K562 (cell line): ENCODE data around the gene APPL2.

ENCODE experiments used
- CC2D1A ChIP-seq: fragments of 450-650 bp; IDR thresholded peaks from 2 replicates; pipeline ENCODE4 v1.6.1; 2017; ENCODE audit warnings: mild to moderate bottlenecking
- POLR2AphosphoS5 ChIP-seq: IDR thresholded peaks from 2 replicates; pipeline ENCODE4 v1.6.1; 2011; ENCODE audit warnings: mild to moderate bottlenecking, low read depth, low read length, moderate library complexity; ENCODE audit not compliant: control insufficient read depth, insufficient read depth
- TCF7L2 ChIP-seq: fragments of 150-350 bp; IDR thresholded peaks from 2 replicates; pipeline ENCODE4 v1.6.1; 2016; ENCODE audit warnings: low read depth, mild to moderate bottlenecking, low read length, moderate library complexity
- ZNF41 ChIP-seq: fragments of 250-450 bp; sonication (Bioruptor Pico); conservative IDR thresholded peaks from 2 replicates; pipeline ENCODE4 v1.4.0; 2020; ENCODE audit warnings: mild to moderate bottlenecking
- ZZZ3 ChIP-seq: fragments of 450-650 bp; IDR thresholded peaks from 2 replicates; pipeline ENCODE4 v1.6.1; 2016; ENCODE audit warnings: antibody characterized with exemption, mild to moderate bottlenecking, moderate library complexity
- TF ChIP-seq, protein P1 (sequence below), 3 experiments: IDR thresholded peaks in 2 of 3; conservative IDR thresholded peaks in 1 of 3; 2 replicates each; pipeline ENCODE4 v1.5.1; 2011 to 2012; ENCODE audit warnings: low read length in 3 of 3, mild to moderate bottlenecking in 3 of 3, control low read depth in 2 of 3, improper control_type of control experiment in 1 of 3, inconsistent platforms in 1 of 3, low read depth in 1 of 3, mixed read lengths in 1 of 3, moderate library complexity in 1 of 3; ENCODE audit not compliant: insufficient read depth in 2 of 3
- TF ChIP-seq, protein P2 (sequence below): fragments of 450-650 bp; IDR thresholded peaks from 2 replicates; pipeline ENCODE4 v1.6.1; 2016; ENCODE audit warnings: borderline replicate concordance
- TF ChIP-seq, protein P3 (sequence below), 2 experiments: fragments of 450-650 bp; formaldehyde crosslinking in 1 of 2; IDR thresholded peaks; 2 replicates each; pipeline versions ENCODE4 v1.4.0 to v1.6.1; 2014 to 2020; ENCODE audit warnings: mild to moderate bottlenecking in 2 of 2, borderline replicate concordance in 1 of 2, low read depth in 1 of 2

DNA sequence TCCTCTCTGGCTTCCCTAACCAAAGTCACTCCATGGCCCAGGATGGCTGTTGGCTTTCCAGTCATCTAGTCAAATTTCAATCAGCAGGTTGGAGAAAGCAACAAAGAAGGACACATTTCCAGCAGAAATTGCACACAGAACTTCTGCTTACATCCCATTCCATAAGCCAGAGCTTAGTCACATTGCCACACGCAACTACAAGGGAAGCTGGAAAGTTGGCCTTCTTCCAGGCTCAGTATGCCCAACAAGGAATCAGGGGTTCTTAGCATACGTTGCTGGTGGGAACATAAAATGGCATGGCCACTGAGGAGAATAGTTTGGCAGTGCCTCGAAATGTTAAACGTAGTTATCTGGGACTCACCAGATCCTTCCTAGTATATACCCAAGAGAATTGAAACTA, 9.3 kb upstream of the APPL2 start:
- TF ChIP-seq ZZZ3 (no peak), CC2D1A (no peak), TCF7L2 (no peak), ZNF41 (CRISPR knock-in tag) (no peak), POLR2AphosphoS5 (no peak)
- TF ChIP-seq, protein P1, sequence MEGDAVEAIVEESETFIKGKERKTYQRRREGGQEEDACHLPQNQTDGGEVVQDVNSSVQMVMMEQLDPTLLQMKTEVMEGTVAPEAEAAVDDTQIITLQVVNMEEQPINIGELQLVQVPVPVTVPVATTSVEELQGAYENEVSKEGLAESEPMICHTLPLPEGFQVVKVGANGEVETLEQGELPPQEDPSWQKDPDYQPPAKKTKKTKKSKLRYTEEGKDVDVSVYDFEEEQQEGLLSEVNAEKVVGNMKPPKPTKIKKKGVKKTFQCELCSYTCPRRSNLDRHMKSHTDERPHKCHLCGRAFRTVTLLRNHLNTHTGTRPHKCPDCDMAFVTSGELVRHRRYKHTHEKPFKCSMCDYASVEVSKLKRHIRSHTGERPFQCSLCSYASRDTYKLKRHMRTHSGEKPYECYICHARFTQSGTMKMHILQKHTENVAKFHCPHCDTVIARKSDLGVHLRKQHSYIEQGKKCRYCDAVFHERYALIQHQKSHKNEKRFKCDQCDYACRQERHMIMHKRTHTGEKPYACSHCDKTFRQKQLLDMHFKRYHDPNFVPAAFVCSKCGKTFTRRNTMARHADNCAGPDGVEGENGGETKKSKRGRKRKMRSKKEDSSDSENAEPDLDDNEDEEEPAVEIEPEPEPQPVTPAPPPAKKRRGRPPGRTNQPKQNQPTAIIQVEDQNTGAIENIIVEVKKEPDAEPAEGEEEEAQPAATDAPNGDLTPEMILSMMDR (IDR thresholded peaks at IDR 0.05 in 2 of 3, conservative IDR thresholded peaks at IDR 0.05 in 1 of 3; ENCODE audit: insufficient read depth in 2 of 3, low read depth in 1 of 3, low read length in 3 of 3), result no peak
- TF ChIP-seq, protein P2, sequence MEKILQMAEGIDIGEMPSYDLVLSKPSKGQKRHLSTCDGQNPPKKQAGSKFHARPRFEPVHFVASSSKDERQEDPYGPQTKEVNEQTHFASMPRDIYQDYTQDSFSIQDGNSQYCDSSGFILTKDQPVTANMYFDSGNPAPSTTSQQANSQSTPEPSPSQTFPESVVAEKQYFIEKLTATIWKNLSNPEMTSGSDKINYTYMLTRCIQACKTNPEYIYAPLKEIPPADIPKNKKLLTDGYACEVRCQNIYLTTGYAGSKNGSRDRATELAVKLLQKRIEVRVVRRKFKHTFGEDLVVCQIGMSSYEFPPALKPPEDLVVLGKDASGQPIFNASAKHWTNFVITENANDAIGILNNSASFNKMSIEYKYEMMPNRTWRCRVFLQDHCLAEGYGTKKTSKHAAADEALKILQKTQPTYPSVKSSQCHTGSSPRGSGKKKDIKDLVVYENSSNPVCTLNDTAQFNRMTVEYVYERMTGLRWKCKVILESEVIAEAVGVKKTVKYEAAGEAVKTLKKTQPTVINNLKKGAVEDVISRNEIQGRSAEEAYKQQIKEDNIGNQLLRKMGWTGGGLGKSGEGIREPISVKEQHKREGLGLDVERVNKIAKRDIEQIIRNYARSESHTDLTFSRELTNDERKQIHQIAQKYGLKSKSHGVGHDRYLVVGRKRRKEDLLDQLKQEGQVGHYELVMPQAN, result no peak
- TF ChIP-seq, protein P3, sequence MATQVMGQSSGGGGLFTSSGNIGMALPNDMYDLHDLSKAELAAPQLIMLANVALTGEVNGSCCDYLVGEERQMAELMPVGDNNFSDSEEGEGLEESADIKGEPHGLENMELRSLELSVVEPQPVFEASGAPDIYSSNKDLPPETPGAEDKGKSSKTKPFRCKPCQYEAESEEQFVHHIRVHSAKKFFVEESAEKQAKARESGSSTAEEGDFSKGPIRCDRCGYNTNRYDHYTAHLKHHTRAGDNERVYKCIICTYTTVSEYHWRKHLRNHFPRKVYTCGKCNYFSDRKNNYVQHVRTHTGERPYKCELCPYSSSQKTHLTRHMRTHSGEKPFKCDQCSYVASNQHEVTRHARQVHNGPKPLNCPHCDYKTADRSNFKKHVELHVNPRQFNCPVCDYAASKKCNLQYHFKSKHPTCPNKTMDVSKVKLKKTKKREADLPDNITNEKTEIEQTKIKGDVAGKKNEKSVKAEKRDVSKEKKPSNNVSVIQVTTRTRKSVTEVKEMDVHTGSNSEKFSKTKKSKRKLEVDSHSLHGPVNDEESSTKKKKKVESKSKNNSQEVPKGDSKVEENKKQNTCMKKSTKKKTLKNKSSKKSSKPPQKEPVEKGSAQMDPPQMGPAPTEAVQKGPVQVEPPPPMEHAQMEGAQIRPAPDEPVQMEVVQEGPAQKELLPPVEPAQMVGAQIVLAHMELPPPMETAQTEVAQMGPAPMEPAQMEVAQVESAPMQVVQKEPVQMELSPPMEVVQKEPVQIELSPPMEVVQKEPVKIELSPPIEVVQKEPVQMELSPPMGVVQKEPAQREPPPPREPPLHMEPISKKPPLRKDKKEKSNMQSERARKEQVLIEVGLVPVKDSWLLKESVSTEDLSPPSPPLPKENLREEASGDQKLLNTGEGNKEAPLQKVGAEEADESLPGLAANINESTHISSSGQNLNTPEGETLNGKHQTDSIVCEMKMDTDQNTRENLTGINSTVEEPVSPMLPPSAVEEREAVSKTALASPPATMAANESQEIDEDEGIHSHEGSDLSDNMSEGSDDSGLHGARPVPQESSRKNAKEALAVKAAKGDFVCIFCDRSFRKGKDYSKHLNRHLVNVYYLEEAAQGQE (IDR thresholded peaks at IDR 0.05; ENCODE audit: borderline replicate concordance), result no peak
- TF ChIP-seq, protein P3 (CRISPR knock-in tag; IDR thresholded peaks at IDR 0.05; ENCODE audit: low read depth), result no peak
